Activated CD8-positive, alpha-beta memory T cell treated with anti-CD3 and anti-CD28 coated beads for 48 hours (primary cell): Measurements from ENCODE around the gene ZNRF1.
"Not testable (repeated sequence)": the region's sequence is repeated elsewhere in the genome, so short reads cannot be mapped to it uniquely, and the experiment has no call there.

Experiments used
- DNase-seq, 3 experiments: peaks; one replicate each; pipeline ENCODE4 v3.0.0-alpha.2; 2020; ENCODE audit warnings: low read depth in 2 of 3, low spot score in 2 of 3

ZNRF1 gene

GRCh38 chr16:74998481-74999218 lies at the start of gene ZNRF1:
ZNRF1 (plus strand) TSS chr16:74999024; CDS start chr16:74999672, 648 bp downstream.
- DNase-seq, result peak; percentile 70 to 78 (median 74)

GRCh38 chr16:74949309-74949708 lies 49.5 kb upstream of the ZNRF1 start:
- DNase-seq, result no peak

GRCh38 chr16:74950511-74950910 lies 48.3 kb upstream of the ZNRF1 start:
- no peak for DNase-seq

GRCh38 chr16:74951206-74951605 lies 47.6 kb upstream of the ZNRF1 start:
- no peak for DNase-seq

GRCh38 chr16:74951681-74952080 lies 47.1 kb upstream of the ZNRF1 start:
- no peak for DNase-seq

GRCh38 chr16:74954763-74955162 lies 44.1 kb upstream of the ZNRF1 start:
- DNase-seq, result no peak

GRCh38 chr16:74973304-74973703 lies 25.5 kb upstream of the ZNRF1 start:
- DNase-seq, result no peak

- DNase-seq, result no peak
Measured at GRCh38 chr16:74975591-74975990, 23.2 kb upstream of the ZNRF1 start.

GRCh38 chr16:74982256-74982655 lies 16.6 kb upstream of the ZNRF1 start:
- DNase-seq, result no peak

- peak in 1 of 3 experiments; percentile 1 for DNase-seq
Measured at GRCh38 chr16:74984194-74984528, 14.7 kb upstream of the ZNRF1 start.

- peak; percentile 89 to 93 (median 93) for DNase-seq
Measured at GRCh38 chr16:74984529-74985296, 14.1 kb upstream of the ZNRF1 start, which contains the start of gene WDR59. WDR59 (minus strand) TSS chr16:74985123; CDS start chr16:74985017, 106 bp downstream.

- no peak for DNase-seq
Measured at GRCh38 chr16:74987027-74987681, 11.7 kb upstream of the ZNRF1 start.

- not testable (repeated sequence) for DNase-seq
Measured at GRCh38 chr16:74989864-74990263, 9.0 kb upstream of the ZNRF1 start.

- DNase-seq, result no peak
Measured at GRCh38 chr16:74990832-74991231, 8.0 kb upstream of the ZNRF1 start.

- DNase-seq, result no peak
Measured at GRCh38 chr16:74991268-74991592, 7.6 kb upstream of the ZNRF1 start.

GRCh38 chr16:74991593-74992403 lies 7.0 kb upstream of the ZNRF1 start:
- no peak for DNase-seq

GRCh38 chr16:74995986-74996385 lies 2.8 kb upstream of the ZNRF1 start:
- no peak for DNase-seq

GRCh38 chr16:74997042-74997491 lies 1.8 kb upstream of the ZNRF1 start:
- no peak for DNase-seq

- DNase-seq, result peak in 1 of 3 experiments; percentile 12
Measured at GRCh38 chr16:74999219-74999608, 390 bp downstream of the ZNRF1 start.

- DNase-seq, result peak in 2 of 3 experiments; percentile 19 to 29
Measured at GRCh38 chr16:74999609-75000480, 1.0 kb downstream of the ZNRF1 start.
